Muscle layer of duodenum (tissue), 2 donors: Measurements from ENCODE around the gene CTSH.
A peak's percentile ranks its signal among the peaks of the same experiment; 100 is the strongest.

Experiments used
- H3K27ac ChIP-seq: one replicate; pipeline ENCODE4 v1.7.0; 2013; ENCODE audit warnings: mild to moderate bottlenecking, low read length
- H3K27me3 ChIP-seq: one replicate; pipeline ENCODE4 v1.7.0; 2013; ENCODE audit warnings: low read depth, mild to moderate bottlenecking, control low read depth, low read length
- H3K36me3 ChIP-seq, 2 donors: one replicate each; pipeline ENCODE4 v1.7.0; 2013; ENCODE audit warnings: low read length in 2 of 2, control low read depth in 1 of 2, mild to moderate bottlenecking in 1 of 2; ENCODE audit not compliant: insufficient read depth in 2 of 2, control insufficient read depth in 1 of 2
- H3K4me1 ChIP-seq, 2 donors: one replicate each; pipeline ENCODE4 v1.7.0; 2013; ENCODE audit warnings: low read length in 2 of 2, mild to moderate bottlenecking in 2 of 2, control low read depth in 1 of 2, moderate library complexity in 1 of 2; ENCODE audit not compliant: insufficient read depth in 2 of 2, control insufficient read depth in 1 of 2
- H3K4me3 ChIP-seq, 2 donors: one replicate each; pipeline ENCODE4 v1.7.0; 2013; ENCODE audit warnings: low read length in 2 of 2, low read depth in 1 of 2, mild to moderate bottlenecking in 1 of 2
- H3K9me3 ChIP-seq, 2 donors: one replicate each; pipeline ENCODE4 v1.7.0; 2013; ENCODE audit warnings: low read length in 2 of 2, control low read depth in 1 of 2, mild to moderate bottlenecking in 1 of 2; ENCODE audit not compliant: control insufficient read depth in 1 of 2
- donor health status: healthy.

The CTSH gene

GRCh38 chr15:78950902-78951840, 6.3 kb upstream of the CTSH start:
- no peak overlapping the region for H3K4me3 ChIP-seq
- peak overlapping the region; percentile 58 for H3K27ac ChIP-seq

GRCh38 chr15:78950343-78950742, 5.5 kb upstream of the CTSH start:
- Histone ChIP-seq H3K27me3 (no peaks in the 10 kb centered on the region), H3K9me3 (no peaks in the 10 kb centered on the region), H3K4me1 (peaks cover 0 to 5% of the 10 kb centered on the region in 2 donors), H3K27ac (no peak overlapping the region), H3K4me3 (no peak overlapping the region), H3K36me3 (no peaks in the 10 kb centered on the region)

More at GRCh38 chr15:78950902-78951840, 6.3 kb upstream of the CTSH start:
- Histone ChIP-seq H3K9me3 (no peaks in the 10 kb centered on the region), H3K4me1 (peaks cover 0 to 5% of the 10 kb centered on the region in 2 donors), H3K27me3 (no peaks in the 10 kb centered on the region), H3K36me3 (no peaks in the 10 kb centered on the region)

- Histone ChIP-seq H3K9me3 (no peaks in the 10 kb centered on the region), H3K4me1 (peaks cover 2 to 5% of the 10 kb centered on the region in 2 donors), H3K36me3 (no peaks in the 10 kb centered on the region), H3K27ac (no peak overlapping the region), H3K4me3 (no peak overlapping the region), H3K27me3 (no peaks in the 10 kb centered on the region)
These were observed 4.6 kb upstream of the CTSH start for GRCh38 chr15:78949461-78949860.

- no peaks in the 10 kb centered on the region for H3K36me3 ChIP-seq
- no peaks in the 10 kb centered on the region for H3K9me3 ChIP-seq
- H3K27me3 ChIP-seq = no peaks in the 10 kb centered on the region
- H3K4me3 ChIP-seq = no peak overlapping the region
- no peak overlapping the region for H3K27ac ChIP-seq
- H3K4me1 ChIP-seq = peaks cover 10 to 12% of the 10 kb centered on the region in 2 donors
These were observed 2.7 kb upstream of the CTSH start for GRCh38 chr15:78947506-78947905.

GRCh38 chr15:78946493-78946892, 1.6 kb upstream of the CTSH start:
- H3K4me3 ChIP-seq = no peak overlapping the region
- no peak overlapping the region for H3K27ac ChIP-seq
- no peaks in the 10 kb centered on the region for H3K9me3 ChIP-seq
- H3K27me3 ChIP-seq = no peaks in the 10 kb centered on the region
- H3K36me3 ChIP-seq = no peaks in the 10 kb centered on the region
- peaks cover 7 to 12% of the 10 kb centered on the region in 2 donors for H3K4me1 ChIP-seq

GRCh38 chr15:78944202-78944625, 632 bp downstream of the CTSH start:
- H3K27ac ChIP-seq = peak overlapping the region; percentile 60
- peaks cover 5 to 12% of the 10 kb centered on the region in 2 donors for H3K4me1 ChIP-seq

GRCh38 chr15:78943692-78944091, 1.2 kb downstream of the CTSH start:
- peak overlapping the region; percentile 60 for H3K27ac ChIP-seq
- peak overlapping the region; percentile 66 to 68 for H3K4me3 ChIP-seq
- no peaks in the 10 kb centered on the region for H3K9me3 ChIP-seq
- H3K36me3 ChIP-seq = no peaks in the 10 kb centered on the region
- no peaks in the 10 kb centered on the region for H3K27me3 ChIP-seq
- H3K4me1 ChIP-seq = peaks cover 5 to 12% of the 10 kb centered on the region in 2 donors

More at GRCh38 chr15:78944202-78944625, 632 bp downstream of the CTSH start:
- Histone ChIP-seq H3K9me3 (no peaks in the 10 kb centered on the region), H3K27me3 (no peaks in the 10 kb centered on the region), H3K4me3 (peak overlapping the region; percentile 66 to 68), H3K36me3 (no peaks in the 10 kb centered on the region)

GRCh38 chr15:78942741-78943140, 2.1 kb downstream of the CTSH start:
- Histone ChIP-seq H3K36me3 (no peaks in the 10 kb centered on the region), H3K4me1 (peaks cover 5 to 16% of the 10 kb centered on the region in 2 donors), H3K9me3 (no peaks in the 10 kb centered on the region), H3K27me3 (no peaks in the 10 kb centered on the region), H3K27ac (no peak overlapping the region), H3K4me3 (no peak overlapping the region)

GRCh38 chr15:78938658-78939488, 6.0 kb downstream of the CTSH start:
- H3K27ac ChIP-seq = no peak overlapping the region
- no peak overlapping the region for H3K4me3 ChIP-seq
- peaks cover 5 to 20% of the 10 kb centered on the region in 2 donors for H3K4me1 ChIP-seq
- H3K9me3 ChIP-seq = no peaks in the 10 kb centered on the region
- H3K27me3 ChIP-seq = no peaks in the 10 kb centered on the region
- H3K36me3 ChIP-seq = peaks cover 0 to 8% of the 10 kb centered on the region in 2 donors

GRCh38 chr15:78937132-78937739, 7.6 kb downstream of the CTSH start:
- Histone ChIP-seq H3K4me1 (peaks cover 6 to 22% of the 10 kb centered on the region in 2 donors), H3K36me3 (peaks cover 0 to 8% of the 10 kb centered on the region in 2 donors), H3K27me3 (no peaks in the 10 kb centered on the region), H3K4me3 (no peak overlapping the region), H3K27ac (no peak overlapping the region), H3K9me3 (no peaks in the 10 kb centered on the region)

GRCh38 chr15:78934655-78935023, 10.2 kb downstream of the CTSH start:
- Histone ChIP-seq H3K4me1 (peaks cover 6 to 28% of the 10 kb centered on the region in 2 donors), H3K27me3 (no peaks in the 10 kb centered on the region), H3K9me3 (no peaks in the 10 kb centered on the region), H3K4me3 (no peak overlapping the region), H3K27ac (no peak overlapping the region), H3K36me3 (peaks cover 0 to 8% of the 10 kb centered on the region in 2 donors)
